HEK293 (cell line): ENCODE measurements around the gene KDM3B.
A peak's percentile ranks its signal among the peaks of the same experiment; 100 is the strongest.

Experiments
- CTCF ChIA-PET: fragments of 350-600 bp; formaldehyde crosslinking; extraction: SDS; loops from one replicate; lab custom pipeline; 2021; ENCODE audit warnings: antibody characterized with exemption; lab: Yijun Ruan, JAX
- POLR2A ChIA-PET: fragments of 300-600 bp; formaldehyde crosslinking; extraction: SDS; loops from one replicate; lab custom pipeline; 2020; ENCODE audit warnings: antibody characterized with exemption, inconsistent platforms; lab: Yijun Ruan, JAX
- H3K27ac ChIP-seq: fragments of 200-500 bp; sonication (Bioruptor generic); 2 replicates; pipeline ENCODE4 v1.5.1; 2014; ENCODE audit warnings: low read depth, low read length, control low read depth, inconsistent platforms; ENCODE audit errors: extremely low read depth
- H3K36me3 ChIP-seq, 2 experiments: fragments of 200-500 bp in 1 of 2; sonication (Bioruptor generic) in 1 of 2; 1 replicate in 1 of 2; 2 replicates in 1 of 2; pipeline ENCODE4 v1.5.1; 2014 to 2017; ENCODE audit warnings: inconsistent platforms in 2 of 2, low read length in 2 of 2; ENCODE audit not compliant: control insufficient read depth in 2 of 2, insufficient read depth in 1 of 2
- H3K4me1 ChIP-seq: fragments of 200-500 bp; sonication (Bioruptor generic); 2 replicates; pipeline ENCODE4 v1.5.1; 2014; ENCODE audit warnings: mild to moderate bottlenecking, low read length, inconsistent platforms; ENCODE audit not compliant: control insufficient read depth, insufficient read depth
- H3K4me3 ChIP-seq: 2 replicates; pipeline ENCODE4 v1.5.1; 2011; ENCODE audit warnings: low read depth, mild to moderate bottlenecking, control low read depth, low read length, moderate library complexity
- H3K9me3 ChIP-seq: fragments of 200-500 bp; sonication (Bioruptor generic); 2 replicates; pipeline ENCODE4 v1.5.1; 2014; ENCODE audit warnings: low read depth, low read length, inconsistent platforms; ENCODE audit not compliant: control insufficient read depth, insufficient read depth
- MZF1 ChIP-seq: fragments of 450-650 bp; formaldehyde crosslinking; IDR thresholded peaks from 2 replicates; pipeline ENCODE4 v1.5.1; 2017; ENCODE audit warnings: missing biosample characterization, missing genetic modification characterization, borderline replicate concordance
- OVOL3 ChIP-seq: fragments of 450-650 bp; formaldehyde crosslinking; IDR thresholded peaks from 2 replicates; pipeline ENCODE4 v1.5.1; 2016; ENCODE audit warnings: missing biosample characterization, missing genetic modification characterization
- PRDM1 ChIP-seq: fragments of 450-650 bp; formaldehyde crosslinking; IDR thresholded peaks from 2 replicates; pipeline ENCODE4; 2016; ENCODE audit warnings: missing biosample characterization, missing genetic modification characterization
- SALL2 ChIP-seq: fragments of 450-650 bp; formaldehyde crosslinking; IDR thresholded peaks from 2 replicates; pipeline ENCODE4 v1.5.0; 2017; ENCODE audit warnings: missing biosample characterization, mild to moderate bottlenecking, missing genetic modification characterization, borderline replicate concordance
- TSHZ1 ChIP-seq: fragments of 450-650 bp; formaldehyde crosslinking; IDR thresholded peaks from 2 replicates; pipeline ENCODE4 v1.5.1; 2016; ENCODE audit warnings: missing biosample characterization, missing genetic modification characterization, borderline replicate concordance
- YY1 ChIP-seq: fragments of 450-650 bp; formaldehyde crosslinking; IDR thresholded peaks from 2 replicates; pipeline ENCODE4 v1.5.1; 2018; ENCODE audit warnings: missing biosample characterization, missing genetic modification characterization
- ZBTB11 ChIP-seq: fragments of 450-650 bp; formaldehyde crosslinking; conservative IDR thresholded peaks from 2 replicates; pipeline ENCODE4 v1.5.1; 2016; ENCODE audit warnings: low read depth, missing biosample characterization, missing genetic modification characterization
- ZNF121 ChIP-seq: fragments of 450-650 bp; formaldehyde crosslinking; IDR thresholded peaks from 2 replicates; pipeline ENCODE4 v1.5.1; 2016; ENCODE audit warnings: missing biosample characterization, missing genetic modification characterization
- ZNF133 ChIP-seq: fragments of 450-650 bp; formaldehyde crosslinking; IDR thresholded peaks from 2 replicates; pipeline ENCODE4 v1.5.1; 2016; ENCODE audit warnings: missing biosample characterization, missing genetic modification characterization
- ZNF175 ChIP-seq: fragments of 450-650 bp; formaldehyde crosslinking; IDR thresholded peaks from 2 replicates; pipeline ENCODE4 v1.5.1; 2016; ENCODE audit warnings: missing biosample characterization, missing genetic modification characterization
- ZNF239 ChIP-seq: fragments of 450-650 bp; formaldehyde crosslinking; IDR thresholded peaks from 2 replicates; pipeline ENCODE4 v1.5.1; 2016; ENCODE audit warnings: missing biosample characterization, missing genetic modification characterization
- ZNF354C ChIP-seq: fragments of 450-650 bp; formaldehyde crosslinking; IDR thresholded peaks from 2 replicates; pipeline ENCODE4 v1.5.1; 2016; ENCODE audit warnings: missing biosample characterization, missing genetic modification characterization, low read depth, borderline replicate concordance
- ZNF521 ChIP-seq: fragments of 450-650 bp; formaldehyde crosslinking; IDR thresholded peaks from 2 replicates; pipeline ENCODE4 v1.5.1; 2017; ENCODE audit warnings: missing biosample characterization, mild to moderate bottlenecking, missing genetic modification characterization
- ZNF600 ChIP-seq: fragments of 450-650 bp; formaldehyde crosslinking; IDR thresholded peaks from 2 replicates; pipeline ENCODE4 v1.5.1; 2016; ENCODE audit warnings: missing biosample characterization, missing genetic modification characterization
- ZNF621 ChIP-seq: fragments of 450-650 bp; formaldehyde crosslinking; IDR thresholded peaks from 2 replicates; pipeline ENCODE4 v1.5.1; 2017; ENCODE audit warnings: missing biosample characterization, missing genetic modification characterization
- ZNF623 ChIP-seq: fragments of 450-650 bp; formaldehyde crosslinking; IDR thresholded peaks from 2 replicates; pipeline ENCODE4 v1.5.1; 2016; ENCODE audit warnings: missing biosample characterization, missing genetic modification characterization
- ZNF626 ChIP-seq: fragments of 450-650 bp; sonication (Bioruptor Pico); formaldehyde crosslinking; IDR thresholded peaks from 2 replicates; pipeline ENCODE4 v1.5.1; 2018; ENCODE audit warnings: missing biosample characterization, missing genetic modification characterization, inconsistent platforms
- ZNF629 ChIP-seq: fragments of 450-650 bp; formaldehyde crosslinking; IDR thresholded peaks from 2 replicates; pipeline ENCODE4 v1.5.1; 2017; ENCODE audit warnings: missing biosample characterization, missing genetic modification characterization
- ZNF645 ChIP-seq: fragments of 450-650 bp; formaldehyde crosslinking; IDR thresholded peaks from 2 replicates; pipeline ENCODE4; 2016; ENCODE audit warnings: missing biosample characterization, missing genetic modification characterization
- ZNF692 ChIP-seq: fragments of 450-650 bp; formaldehyde crosslinking; IDR thresholded peaks from 2 replicates; pipeline ENCODE4 v1.5.1; 2016; ENCODE audit warnings: missing biosample characterization, missing genetic modification characterization
- ZNF701 ChIP-seq: fragments of 450-650 bp; formaldehyde crosslinking; IDR thresholded peaks from 2 replicates; pipeline ENCODE4 v1.5.1; 2016; ENCODE audit warnings: missing biosample characterization, missing genetic modification characterization
- ZNF791 ChIP-seq: fragments of 450-650 bp; formaldehyde crosslinking; IDR thresholded peaks from 2 replicates; pipeline ENCODE4 v1.5.1; 2016; ENCODE audit warnings: missing biosample characterization, missing genetic modification characterization
- ZNF843 ChIP-seq: fragments of 450-650 bp; formaldehyde crosslinking; IDR thresholded peaks from 2 replicates; pipeline ENCODE4 v1.5.1; 2016; ENCODE audit warnings: missing biosample characterization, missing genetic modification characterization

KDM3B gene

GRCh38 chr5:138352071-138352721 lies at the start of gene KDM3B (continued):
- TF ChIP-seq MZF1: 0 out of 2 replicates have a peak, but pooled peaks have one; percentile 77

- ChIA-PET CTCF (interaction anchor here (0.6 kb wide), 1 partner anchor 236 kb away, joined by 3 read pairs; no protein-coding TSS in a partner anchor), POLR2A (no interaction called here)
- Histone ChIP-seq H3K36me3 (peaks cover 16 to 19% of the 10 kb centered on the region in 2 experiments), H3K4me1 (peaks cover 4% of the 10 kb centered on the region; the same call in 1 of the 2 replicates), H3K4me3 (no peak overlapping the region), H3K9me3 (no peaks in the 10 kb centered on the region), H3K27ac (no peak overlapping the region)
- TF ChIP-seq ZNF692 (tag by site-specific recombination) (no peak), ZNF623 (tag by site-specific recombination) (peak; percentile 97), PRDM1 (peak; percentile 46), ZNF629 (0 out of 2 replicates have a peak, but pooled peaks have one; percentile 30)
These were observed 49.1 kb upstream of the KDM3B start for GRCh38 chr5:138303372-138303771.

- Histone ChIP-seq H3K9me3 (no peaks in the 10 kb centered on the region), H3K4me3 (no peak overlapping the region), H3K36me3 (peaks cover 16 to 19% of the 10 kb centered on the region in 2 experiments), H3K4me1 (peaks cover 4% of the 10 kb centered on the region; the same call in 1 of the 2 replicates), H3K27ac (peak overlapping the region; percentile 43; the same call in 1 of the 2 replicates)
- POLR2A ChIA-PET: interaction anchor here (1.0 to 1.2 kb wide), 3 partner anchors 17 to 127 kb away, joined by 3 read pairs; partner anchors contain the start of genes FAM53C and KIF20A
- CTCF ChIA-PET: interaction anchor here (0.6 to 2.2 kb wide), 4 partner anchors 25 to 187 kb away, joined by 3 to 6 read pairs (median 5); no protein-coding TSS in a partner anchor
- no peak for TF ChIP-seq ZNF133
- 0 out of 2 replicates have a peak, but pooled peaks have one; percentile 17 for TF ChIP-seq OVOL3
- TF ChIP-seq ZNF701 (tag by site-specific recombination): no peak
- no peak for TF ChIP-seq ZBTB11 (tag by site-specific recombination)
- no peak for TF ChIP-seq ZNF239
- no peak for TF ChIP-seq ZNF626 (tag by site-specific recombination)
- TF ChIP-seq ZNF843 (tag by site-specific recombination): no peak
- no peak for TF ChIP-seq TSHZ1 (tag by site-specific recombination)
- no peak for TF ChIP-seq ZNF175
- TF ChIP-seq ZNF354C: no peak
- TF ChIP-seq ZNF791 (tag by site-specific recombination): no peak
- TF ChIP-seq YY1 (tag by site-specific recombination): no peak
- no peak for TF ChIP-seq SALL2 (tag by site-specific recombination)
- no peak for TF ChIP-seq ZNF121 (tag by site-specific recombination)
- no peak for TF ChIP-seq ZNF521 (tag by site-specific recombination)
- TF ChIP-seq ZNF645 (tag by site-specific recombination): no peak
- no peak for TF ChIP-seq ZNF621
- TF ChIP-seq ZNF600 (tag by site-specific recombination): peak; percentile 53
These were observed 46.7 kb upstream of the KDM3B start for GRCh38 chr5:138305797-138306196.
